ENCODE data around the gene ARSI.

GRCh38 chr5:150263801-150264621 lies 38.7 kb downstream of the ARSI start:
- TF ChIP-seq CTCF (IDR thresholded peaks at IDR 0.05) = no peak
- TF ChIP-seq EP300 (IDR thresholded peaks at IDR 0.05) = no peak

Data from tibial nerve (tissue), 4 donors.